ENCODE results near the gene ANGEL1.

Gene ANGEL1

GRCh38 chr14:76812422-76813383 is at the start of gene ANGEL1:
Gene ANGEL1 (minus strand): TSS chr14:76812882. CDS start chr14:76812827, 55 bp downstream.
- peak; percentile 96 for DNase-seq

- DNase-seq: no peak
Measured at GRCh38 chr14:76861574-76862255, 49.0 kb upstream of the ANGEL1 start.

- DNase-seq: no peak
Measured at GRCh38 chr14:76856769-76857168, 44.1 kb upstream of the ANGEL1 start.

GRCh38 chr14:76855066-76855465 is 42.4 kb upstream of the ANGEL1 start:
- no peak for DNase-seq

GRCh38 chr14:76848879-76849278 is 36.2 kb upstream of the ANGEL1 start:
- DNase-seq: no peak

- no peak for DNase-seq
Measured at GRCh38 chr14:76846331-76847047, 33.8 kb upstream of the ANGEL1 start.

GRCh38 chr14:76844223-76844622 is 31.5 kb upstream of the ANGEL1 start:
- DNase-seq: no peak

- DNase-seq: no peak
Measured at GRCh38 chr14:76842414-76842813, 29.7 kb upstream of the ANGEL1 start.

GRCh38 chr14:76837524-76837923 is 24.8 kb upstream of the ANGEL1 start:
- no peak for DNase-seq

GRCh38 chr14:76836029-76836630 is 23.4 kb upstream of the ANGEL1 start:
- no peak for DNase-seq

GRCh38 chr14:76834241-76834661 is 21.6 kb upstream of the ANGEL1 start:
- no peak for DNase-seq

GRCh38 chr14:76833011-76833410 is 20.3 kb upstream of the ANGEL1 start:
- DNase-seq: no peak

GRCh38 chr14:76832503-76832988 is 19.9 kb upstream of the ANGEL1 start:
- no peak for DNase-seq

- DNase-seq: no peak
Measured at GRCh38 chr14:76830556-76830955, 17.9 kb upstream of the ANGEL1 start.

GRCh38 chr14:76829650-76830421 is 17.2 kb upstream of the ANGEL1 start:
- DNase-seq: no peak

GRCh38 chr14:76829013-76829365 is 16.3 kb upstream of the ANGEL1 start:
- DNase-seq: no peak

- no peak for DNase-seq
Measured at GRCh38 chr14:76828339-76829012, 15.8 kb upstream of the ANGEL1 start.

GRCh38 chr14:76827696-76828296 is 15.1 kb upstream of the ANGEL1 start:
- DNase-seq: no peak

GRCh38 chr14:76826122-76826521 is 13.4 kb upstream of the ANGEL1 start, which contains the start of gene LRRC74A:
Gene LRRC74A (plus strand): TSS chr14:76826408. CDS start chr14:76826698, 290 bp downstream.
- DNase-seq: no peak

- DNase-seq: no peak
Measured at GRCh38 chr14:76820700-76821099, 8.0 kb upstream of the ANGEL1 start.

Measured in NCI-H2081 (cell line).